GM23248 (cell line): ENCODE results near the gene GABRP. TPM values are rescaled to one million over a fixed set of nuclear protein-coding genes. Genes with fewer than 3 reads are reported as not detected.

ENCODE experiments used
- DNase-seq: peaks from one replicate; pipeline ENCODE4 v3.0.0-alpha.2; 2015
- H2AFZ ChIP-seq: fragments of 200-600 bp; sonication (generic); 2 replicates; pipeline ENCODE4 v1.6.1; 2016; ENCODE audit warnings: antibody characterized with exemption
- H3F3A ChIP-seq: fragments of 200-600 bp; sonication (generic); 2 replicates; pipeline ENCODE4 v1.6.1; 2016; ENCODE audit warnings: mild to moderate bottlenecking, antibody characterized with exemption, mixed run types; ENCODE audit not compliant: insufficient read depth
- H3K27ac ChIP-seq: fragments of 200-600 bp; sonication (generic); 2 replicates; pipeline ENCODE4 v1.5.1; 2016; ENCODE audit warnings: mild to moderate bottlenecking
- H3K27me3 ChIP-seq: fragments of 200-600 bp; sonication (generic); replicated peaks from 2 replicates; pipeline ENCODE4 v1.6.1; 2016; ENCODE audit warnings: mild to moderate bottlenecking; ENCODE audit not compliant: insufficient read depth
- H3K36me3 ChIP-seq: fragments of 200-600 bp; sonication (generic); 2 replicates; pipeline ENCODE4 v1.6.1; 2016; ENCODE audit warnings: low read depth, mild to moderate bottlenecking
- H3K4me1 ChIP-seq: fragments of 200-600 bp; sonication (generic); 2 replicates; pipeline ENCODE4 v1.6.1; 2016; ENCODE audit warnings: mild to moderate bottlenecking; ENCODE audit not compliant: insufficient read depth
- H3K4me2 ChIP-seq: fragments of 200-600 bp; sonication (generic); one replicate; pipeline ENCODE4 v1.6.1; 2016; ENCODE audit warnings: mild to moderate bottlenecking; ENCODE audit not compliant: unreplicated experiment
- H3K4me3 ChIP-seq: fragments of 200-600 bp; sonication (generic); 2 replicates; pipeline ENCODE4 v1.5.1; 2016; ENCODE audit warnings: mild to moderate bottlenecking
- H3K79me2 ChIP-seq: fragments of 200-600 bp; sonication (generic); 2 replicates; pipeline ENCODE4 v1.6.1; 2016; ENCODE audit warnings: mild to moderate bottlenecking; ENCODE audit not compliant: insufficient read depth
- H3K9ac ChIP-seq: fragments of 200-600 bp; sonication (generic); 2 replicates; pipeline ENCODE4 v1.6.1; 2016; ENCODE audit warnings: mild to moderate bottlenecking
- H3K9me2 ChIP-seq: fragments of 200-600 bp; sonication (generic); 2 replicates; pipeline ENCODE4 v1.6.1; 2016; ENCODE audit warnings: mixed run types, mild to moderate bottlenecking, moderate library complexity; ENCODE audit not compliant: insufficient read depth
- H3K9me3 ChIP-seq: fragments of 200-600 bp; sonication (generic); one replicate; pipeline ENCODE4 v1.6.1; 2017; ENCODE audit warnings: low read depth
- H4K20me1 ChIP-seq: fragments of 200-600 bp; sonication (generic); 2 replicates; pipeline ENCODE4 v1.6.0; 2016; ENCODE audit not compliant: insufficient read depth
- EZH2 ChIP-seq: fragments of 200-600 bp; sonication (generic); IDR thresholded peaks from 2 replicates; pipeline ENCODE4 v1.6.1; 2018; ENCODE audit warnings: antibody characterized with exemption, mild to moderate bottlenecking; ENCODE audit not compliant: insufficient read depth, poor library complexity, severe bottlenecking
- EZH2phosphoT487 ChIP-seq: fragments of 200-600 bp; sonication (generic); IDR thresholded peaks from 2 replicates; pipeline ENCODE4 v1.6.1; 2018; ENCODE audit warnings: antibody characterized with exemption, moderate library complexity, mild to moderate bottlenecking, low read depth; ENCODE audit not compliant: insufficient read depth
- WGBS, 2 experiments: methylation state at CpG; one replicate each; pipeline ENCODE4 v1.1.6; 2015 to 2017; ENCODE audit warnings: low lambda C conversion rate in 2 of 2, low coverage in 1 of 2; ENCODE audit errors: missing lambda C conversion rate in 2 of 2; 5-methylcytosine and 5-hydroxymethylcytosine counted together
- in situ Hi-C: fragments of 300-500 bp; cut with MboI; formaldehyde crosslinking; loops from 2 replicates; pipeline ENCODE4 v1.15.0; 2020
- polyA plus RNA-seq: library from polyadenylated mRNA; unstranded; fragments of >200 nt; fragmentation: Nextera tagmentation; extraction: Ambion mirVana; gene quantifications from 2 replicates; pipeline ENCODE4 v1.2.1, GENCODE V29; 2016
- total RNA-seq: library from RNA; depleted of rRNA; stranded (reverse); fragments of >200 nt; shearing (Covaris generic); gene quantifications from 2 replicates; pipeline ENCODE4 v1.2.3, GENCODE V29; 2014

GABRP gene
- total and polyA plus RNA-seq, 2 experiments from 2014 or later: not detected

- Histone ChIP-seq H4K20me1 (no peaks in the 10 kb centered on the region), H3K27me3 (peaks cover 15% of the 10 kb centered on the region), H3K27ac (no peak overlapping the region), H3K4me2 (no peak overlapping the region), H3K79me2 (no peaks in the 10 kb centered on the region), H3K9me3 (no peaks in the 10 kb centered on the region), H3K4me3 (no peak overlapping the region), H2AFZ (no peak overlapping the region), H3F3A (no peaks in the 10 kb centered on the region), H3K4me1 (0 out of 2 replicates have a peak, but pooled peaks cover 3% of the 10 kb centered on the region), H3K9me2 (no peaks in the 10 kb centered on the region), H3K36me3 (no peaks in the 10 kb centered on the region), H3K9ac (no peak overlapping the region)
- in situ Hi-C loops: no loop called here
- WGBS, 2 experiments: 64 to 65% methylated on average over 7 of the region's 7 CpGs
- no peak for TF ChIP-seq EZH2phosphoT487
- no peak for TF ChIP-seq EZH2
- DNase-seq: no peak
Measured at GRCh38 chr5:170755679-170756456, 27.7 kb upstream of the GABRP start.

- no peaks in the 10 kb centered on the region for H3K9me2 ChIP-seq
- H3F3A ChIP-seq: no peaks in the 10 kb centered on the region
- 0 out of 2 replicates have a peak, but pooled peaks cover 3% of the 10 kb centered on the region for H3K4me1 ChIP-seq
- peaks cover 8% of the 10 kb centered on the region for H3K27me3 ChIP-seq
- H4K20me1 ChIP-seq: no peaks in the 10 kb centered on the region
- 51% methylated on average over 8 of the region's 8 CpGs for WGBS, 2 experiments
- H3K9ac ChIP-seq: no peak overlapping the region
- no peak overlapping the region for H3K27ac ChIP-seq
- H3K4me3 ChIP-seq: no peak overlapping the region
- TF ChIP-seq EZH2 (no peak), EZH2phosphoT487 (no peak)
- no peak for DNase-seq
- in situ Hi-C loops: no loop called here
- H3K9me3 ChIP-seq: no peaks in the 10 kb centered on the region
- H3K36me3 ChIP-seq: no peaks in the 10 kb centered on the region
- no peaks in the 10 kb centered on the region for H3K79me2 ChIP-seq
- no peak overlapping the region for H3K4me2 ChIP-seq
- H2AFZ ChIP-seq: no peak overlapping the region
Measured at GRCh38 chr5:170756691-170757090, 26.8 kb upstream of the GABRP start.

GRCh38 chr5:170757182-170757601, 26.3 kb upstream of the GABRP start:
- H3K27ac ChIP-seq: no peak overlapping the region
- WGBS, 2 experiments: 0 to 4% methylated on average over 4 of the region's 4 CpGs
- no peaks in the 10 kb centered on the region for H3K9me3 ChIP-seq
- no peaks in the 10 kb centered on the region for H3F3A ChIP-seq
- peak; percentile 49 for DNase-seq
- H2AFZ ChIP-seq: no peak overlapping the region
- H3K4me1 ChIP-seq: 0 out of 2 replicates have a peak, but pooled peaks cover 3% of the 10 kb centered on the region
- no peak overlapping the region for H3K4me2 ChIP-seq
- H3K9me2 ChIP-seq: no peaks in the 10 kb centered on the region
- no peaks in the 10 kb centered on the region for H3K36me3 ChIP-seq
- in situ Hi-C loops: no loop called here
- no peak overlapping the region for H3K9ac ChIP-seq
- TF ChIP-seq EZH2phosphoT487: no peak
- no peak for TF ChIP-seq EZH2
- H3K4me3 ChIP-seq: no peak overlapping the region
- H3K27me3 ChIP-seq: peaks cover 7% of the 10 kb centered on the region
- H3K79me2 ChIP-seq: no peaks in the 10 kb centered on the region
- no peaks in the 10 kb centered on the region for H4K20me1 ChIP-seq

- no peak overlapping the region for H3K27ac ChIP-seq
- H3K9ac ChIP-seq: no peak overlapping the region
- H3K4me1 ChIP-seq: 0 out of 2 replicates have a peak, but pooled peaks cover 3% of the 10 kb centered on the region
- in situ Hi-C loops: no loop called here
- no peak overlapping the region for H3K4me3 ChIP-seq
- H3K79me2 ChIP-seq: no peaks in the 10 kb centered on the region
- no peaks in the 10 kb centered on the region for H3F3A ChIP-seq
- 40 to 49% methylated on average over 2 of the region's 2 CpGs for WGBS, 2 experiments
- no peaks in the 10 kb centered on the region for H3K36me3 ChIP-seq
- no peak overlapping the region for H2AFZ ChIP-seq
- no peak for DNase-seq
- H3K9me2 ChIP-seq: no peaks in the 10 kb centered on the region
- TF ChIP-seq EZH2phosphoT487: no peak
- TF ChIP-seq EZH2: no peak
- H4K20me1 ChIP-seq: no peaks in the 10 kb centered on the region
- H3K4me2 ChIP-seq: no peak overlapping the region
- peaks cover 7% of the 10 kb centered on the region for H3K27me3 ChIP-seq
- no peaks in the 10 kb centered on the region for H3K9me3 ChIP-seq
Measured at GRCh38 chr5:170757669-170758068, 25.9 kb upstream of the GABRP start.
